Hippocampal formation (tissue), 2 donors: ENCODE results near the gene NOXA1.

ENCODE experiments used
- DNase-seq, 2 donors: peaks; one replicate each; lab custom pipeline; 2025; lab: John Stamatoyannopoulos, UW

Gene NOXA1

GRCh38 chr9:137387114-137387890, 35.9 kb upstream of the NOXA1 start:
- DNase-seq = no peak

DNA sequence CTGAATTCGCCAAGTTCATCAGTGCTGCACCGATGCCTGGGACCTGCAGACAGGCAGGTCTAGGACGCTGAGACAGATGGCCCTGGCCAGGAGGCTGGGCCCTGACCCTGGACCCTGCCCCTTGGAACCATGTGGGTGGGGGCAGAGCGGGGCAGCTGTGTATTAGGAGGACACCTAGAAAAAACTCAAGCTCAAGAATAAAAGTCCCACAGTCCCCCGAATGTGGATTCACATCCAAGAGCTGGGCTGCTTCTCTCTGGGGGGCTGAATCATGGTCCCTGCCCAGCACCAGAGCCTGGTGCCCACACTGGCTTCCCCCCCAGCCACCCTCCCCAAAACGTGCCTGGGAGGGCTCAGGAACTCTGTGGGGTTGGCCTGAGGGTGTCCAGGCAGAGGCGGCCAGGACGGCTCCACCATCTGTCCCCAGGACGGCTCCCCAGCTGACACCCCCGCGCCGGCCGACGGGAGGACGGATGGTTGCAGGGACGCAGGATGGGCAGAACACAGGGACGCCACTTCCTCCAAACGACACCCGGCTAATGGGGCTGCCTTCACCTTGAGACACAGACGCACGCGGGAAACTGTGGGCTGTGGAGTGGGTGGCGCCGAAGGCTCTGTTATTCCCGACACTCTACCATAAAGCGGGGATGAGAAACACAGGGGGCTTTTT, 35.2 kb upstream of the NOXA1 start:
- no peak for DNase-seq

DNA sequence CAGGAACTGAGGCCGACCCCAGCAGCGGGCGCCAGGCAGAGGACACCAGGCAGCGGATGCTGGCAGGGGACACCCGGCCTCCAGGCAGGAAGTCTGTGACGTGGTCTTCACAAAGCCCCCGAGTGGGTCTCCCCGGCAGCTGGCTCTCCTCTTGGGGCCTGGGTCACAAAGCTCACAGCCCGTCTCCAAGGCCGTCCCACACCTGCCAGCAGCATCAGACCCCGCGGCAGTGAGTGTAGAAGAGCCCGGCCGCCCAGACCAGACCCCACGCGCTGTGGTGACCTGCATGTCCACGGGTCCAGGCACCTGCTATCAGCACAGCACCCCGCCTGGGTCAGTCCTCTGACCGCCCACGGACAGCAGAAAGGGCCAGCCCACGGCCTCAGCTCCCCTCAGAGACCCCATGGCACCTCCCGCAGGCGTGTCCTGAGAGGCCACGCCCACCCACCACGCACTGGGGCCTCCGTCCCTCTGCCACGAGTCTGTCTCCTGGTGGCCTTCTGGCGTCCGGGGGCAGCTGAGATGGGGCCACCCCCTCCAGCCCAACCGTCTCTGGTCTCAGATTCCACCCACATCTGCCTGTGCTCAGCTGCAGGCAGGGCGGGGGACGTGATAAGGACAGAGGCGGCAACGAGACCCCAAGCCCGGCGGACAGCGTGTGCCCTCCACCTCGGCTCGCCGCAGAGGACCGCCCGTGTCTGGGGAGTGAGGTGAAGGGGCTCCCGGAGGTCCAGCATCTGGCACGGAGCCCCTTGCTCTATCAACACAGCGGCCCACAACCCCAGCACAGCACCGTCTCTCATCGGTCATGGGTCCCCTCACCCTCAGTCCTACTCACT, 34.4 kb upstream of the NOXA1 start:
- no peak for DNase-seq

- no peak for DNase-seq
Measured at GRCh38 chr9:137389428-137389746, 33.8 kb upstream of the NOXA1 start.

DNA sequence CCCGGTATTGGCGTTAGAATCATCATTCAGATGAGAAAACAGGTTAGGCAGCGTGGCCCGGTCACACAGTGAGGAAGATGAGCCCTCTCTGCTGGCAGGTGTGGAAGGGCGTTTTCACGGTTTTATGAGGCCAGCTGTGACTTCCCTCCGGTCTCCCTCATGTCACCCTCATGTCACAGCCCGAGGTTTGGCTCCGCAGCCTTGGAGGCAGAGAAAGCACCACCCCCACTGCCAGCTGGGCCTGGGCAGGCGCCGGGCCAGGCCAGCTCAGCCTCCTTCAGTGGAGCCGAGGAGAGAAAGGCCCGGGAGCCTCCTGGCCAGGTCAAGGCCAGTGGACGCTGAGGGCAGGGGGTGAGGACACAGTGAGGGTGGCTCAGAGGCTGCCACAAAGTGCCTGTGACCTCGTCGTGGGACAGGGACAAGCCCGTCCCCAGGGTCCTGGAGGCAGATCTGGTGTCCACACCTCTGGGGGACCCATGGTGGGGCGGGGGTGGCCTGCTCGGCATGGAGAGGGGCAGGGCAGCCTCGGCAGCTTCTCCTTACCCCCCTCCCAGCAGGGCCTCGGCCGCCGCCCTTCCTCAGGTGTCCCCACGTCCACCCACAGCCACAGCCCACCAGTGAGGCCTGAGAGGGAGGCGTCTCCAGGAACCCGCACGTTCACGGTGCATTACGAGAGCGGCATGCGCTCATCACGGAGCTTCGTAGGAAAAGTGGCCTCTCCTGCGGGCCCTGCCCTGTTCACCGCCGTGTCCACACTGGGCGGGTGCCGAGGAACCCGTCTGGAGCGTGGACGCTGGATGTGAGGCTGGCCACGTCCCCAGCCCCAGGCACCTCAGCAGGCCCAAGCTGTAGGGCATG, 32.4 kb upstream of the NOXA1 start:
- no peak for DNase-seq

DNA sequence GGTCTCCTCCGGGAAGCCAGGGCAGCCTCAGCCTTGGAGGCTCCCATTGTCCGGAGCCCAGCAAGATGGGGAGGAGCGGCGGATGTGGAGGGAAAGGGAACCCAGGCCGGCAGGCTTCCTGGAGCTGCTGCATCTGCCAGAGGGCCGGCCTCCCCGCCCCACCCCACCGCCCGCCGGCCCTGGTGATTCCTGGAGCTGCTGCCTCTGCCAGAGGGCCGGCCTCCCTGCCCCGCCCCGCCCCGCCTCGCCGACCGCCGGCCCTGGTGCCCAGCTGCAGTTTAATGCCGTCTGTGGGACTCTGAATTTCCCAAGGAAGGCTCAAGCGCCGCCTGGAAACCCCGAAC, 31.8 kb upstream of the NOXA1 start:
- no peak for DNase-seq

DNA sequence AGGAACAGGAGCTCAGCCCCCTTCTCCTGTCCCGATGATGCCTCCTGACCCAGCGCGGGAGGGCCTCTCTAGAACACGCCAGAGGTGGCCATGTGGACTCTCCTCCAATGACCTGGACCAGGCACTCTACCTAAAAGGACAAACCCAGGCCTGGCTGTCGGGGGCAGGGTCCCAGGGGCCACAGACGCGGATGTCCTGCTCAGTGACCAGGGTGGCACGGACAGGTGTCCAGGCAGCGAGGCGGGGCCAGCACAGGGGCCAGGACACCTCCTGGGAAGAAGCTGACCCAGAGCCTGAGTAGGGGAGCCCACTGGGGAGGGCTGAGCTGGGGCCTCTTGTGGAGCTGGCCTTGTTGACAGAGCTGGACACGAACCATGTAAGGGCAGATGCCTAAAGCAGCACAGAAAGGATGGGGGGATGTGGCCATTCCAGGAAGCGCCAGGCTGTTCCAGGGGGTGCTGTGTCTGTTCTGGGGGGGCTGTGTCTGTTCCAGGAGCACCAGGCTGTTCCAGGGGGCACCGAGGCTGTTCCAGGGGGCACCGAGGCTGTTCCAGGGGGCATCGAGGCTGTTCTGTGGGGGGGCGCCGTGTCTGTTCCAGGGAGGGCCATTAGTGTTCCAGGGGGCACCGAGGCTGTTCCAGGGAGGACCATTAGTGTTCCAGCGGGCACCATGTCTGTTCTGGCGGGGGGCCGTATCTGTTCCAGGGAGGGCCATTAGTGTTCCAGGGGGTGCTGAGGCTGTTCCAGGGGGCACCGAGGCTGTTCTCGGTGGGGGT, 30.8 kb upstream of the NOXA1 start:
- no peak for DNase-seq

DNA sequence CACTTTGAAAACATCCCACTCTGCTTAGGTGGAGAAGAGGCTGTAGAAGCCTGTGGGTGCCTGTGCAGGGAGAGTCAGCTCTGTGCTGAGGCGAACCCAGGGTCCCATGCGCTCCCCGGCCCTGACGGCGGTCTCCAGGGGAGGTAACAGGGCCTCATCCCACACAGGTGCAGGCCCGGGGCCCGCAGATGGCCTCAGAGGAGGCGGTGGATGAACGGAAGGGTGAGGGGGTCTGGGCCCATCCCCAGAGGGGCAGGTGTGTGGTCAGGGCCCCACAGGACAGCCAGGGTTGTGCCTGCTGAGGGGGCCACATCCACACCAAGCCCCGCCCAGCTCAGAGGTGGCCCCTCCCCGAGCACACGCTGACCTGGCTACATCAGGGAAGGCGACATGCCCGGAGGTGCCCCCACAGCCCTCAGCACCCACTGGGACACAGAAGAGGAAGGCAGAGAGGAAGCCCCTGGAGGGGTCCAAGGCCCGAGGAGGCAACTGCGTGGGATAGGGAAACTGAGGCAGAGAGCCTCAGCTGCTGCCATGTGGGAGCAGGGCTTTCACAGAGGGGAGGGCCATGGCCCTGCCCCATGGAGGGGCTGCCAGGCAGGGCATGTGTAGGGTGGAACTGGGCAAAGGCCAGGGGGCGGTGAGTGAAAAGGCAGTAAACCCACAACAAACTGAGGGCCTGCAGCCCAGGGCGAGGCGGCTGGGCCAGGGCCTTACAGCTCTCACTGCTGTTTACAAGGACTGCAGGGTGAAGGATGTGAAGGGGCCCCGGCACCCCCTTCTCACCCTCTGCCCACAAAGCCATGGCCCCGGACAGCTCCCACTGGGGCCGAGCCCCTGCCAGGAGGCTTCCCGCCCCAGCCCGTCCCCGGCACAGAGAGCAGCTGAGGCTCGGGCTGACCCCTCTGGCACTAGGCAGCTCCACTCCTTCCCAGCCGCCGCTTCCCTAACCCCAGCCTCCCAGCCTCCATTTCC, 29.7 kb upstream of the NOXA1 start:
- DNase-seq = no peak

DNA sequence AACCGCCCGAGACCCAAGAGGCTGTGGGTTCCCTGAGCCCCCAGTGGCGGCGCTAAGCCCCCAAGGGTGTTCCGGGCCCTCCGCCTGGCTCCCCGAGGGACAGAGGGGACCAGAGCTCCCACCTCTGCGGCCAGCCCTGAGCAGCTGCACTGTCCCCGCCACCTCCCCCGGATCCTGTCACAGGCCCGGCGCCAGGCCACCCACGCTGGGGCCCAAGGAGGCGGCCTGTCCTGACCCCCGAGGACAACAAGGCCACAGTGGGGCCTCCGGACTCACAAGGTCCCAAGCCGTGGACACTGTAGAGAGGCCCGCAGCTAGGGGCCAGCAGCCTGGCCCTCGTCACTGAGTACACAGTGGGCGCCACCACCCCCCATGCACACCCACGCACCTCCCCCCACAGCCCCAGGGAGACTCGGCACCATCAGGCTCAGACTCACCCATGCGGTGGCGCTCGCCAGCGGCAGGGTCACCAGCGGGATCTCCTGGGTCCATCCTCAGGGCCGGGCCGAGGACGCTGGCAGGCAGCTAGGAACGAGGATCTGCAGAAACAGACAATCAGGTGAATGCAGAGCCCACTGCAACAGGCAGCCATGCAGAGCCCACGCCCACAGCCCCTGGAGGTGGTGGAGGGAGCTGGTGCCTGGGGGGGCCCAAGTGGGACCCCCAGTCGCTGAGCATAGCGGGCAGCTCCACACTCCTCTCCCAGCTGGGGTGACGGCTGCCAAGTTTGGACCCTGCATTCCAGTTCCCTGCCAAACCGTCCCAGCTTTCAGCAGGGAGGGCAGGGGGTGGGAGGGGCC, 28.1 kb upstream of the NOXA1 start:
- DNase-seq = no peak

- DNase-seq = no peak
Measured at GRCh38 chr9:137395666-137396010, 27.6 kb upstream of the NOXA1 start.

GRCh38 chr9:137396227-137396626, 27.0 kb upstream of the NOXA1 start:
- no peak for DNase-seq

DNA sequence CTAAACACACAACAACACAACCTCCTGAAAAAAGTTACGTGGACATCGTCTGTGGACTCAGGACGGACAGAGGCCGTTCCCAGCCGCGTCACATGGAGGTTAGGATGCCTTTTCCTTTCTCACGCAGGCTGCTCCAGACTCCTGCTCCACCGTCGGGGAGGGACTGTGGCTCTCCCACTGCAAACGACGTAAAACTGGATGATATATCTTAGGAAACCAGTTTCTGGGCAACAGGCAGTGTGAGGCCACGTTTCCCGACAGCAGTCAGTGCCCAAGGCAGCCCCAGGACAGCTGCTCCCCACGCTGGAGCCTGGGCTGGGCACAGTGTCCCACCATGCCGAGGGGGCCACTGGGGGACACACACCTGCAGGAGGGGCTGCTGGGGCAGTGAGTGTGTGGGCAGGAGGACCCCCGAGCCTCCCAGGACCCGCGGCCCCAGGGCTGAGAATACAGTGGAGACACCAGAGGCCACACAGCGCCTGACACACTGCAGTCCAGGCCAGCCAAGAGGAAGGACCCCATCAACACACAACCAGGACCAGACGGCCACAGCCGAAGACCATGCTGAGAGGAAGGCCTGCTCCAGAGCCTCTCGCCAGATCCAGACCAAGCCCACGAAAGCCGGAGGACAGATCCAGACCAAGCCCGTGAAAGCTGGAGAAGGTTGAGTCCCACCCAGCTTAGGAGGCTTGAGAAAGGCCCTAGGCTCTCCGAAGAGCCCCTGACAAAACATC, 26.4 kb upstream of the NOXA1 start:
- no peak for DNase-seq

DNA sequence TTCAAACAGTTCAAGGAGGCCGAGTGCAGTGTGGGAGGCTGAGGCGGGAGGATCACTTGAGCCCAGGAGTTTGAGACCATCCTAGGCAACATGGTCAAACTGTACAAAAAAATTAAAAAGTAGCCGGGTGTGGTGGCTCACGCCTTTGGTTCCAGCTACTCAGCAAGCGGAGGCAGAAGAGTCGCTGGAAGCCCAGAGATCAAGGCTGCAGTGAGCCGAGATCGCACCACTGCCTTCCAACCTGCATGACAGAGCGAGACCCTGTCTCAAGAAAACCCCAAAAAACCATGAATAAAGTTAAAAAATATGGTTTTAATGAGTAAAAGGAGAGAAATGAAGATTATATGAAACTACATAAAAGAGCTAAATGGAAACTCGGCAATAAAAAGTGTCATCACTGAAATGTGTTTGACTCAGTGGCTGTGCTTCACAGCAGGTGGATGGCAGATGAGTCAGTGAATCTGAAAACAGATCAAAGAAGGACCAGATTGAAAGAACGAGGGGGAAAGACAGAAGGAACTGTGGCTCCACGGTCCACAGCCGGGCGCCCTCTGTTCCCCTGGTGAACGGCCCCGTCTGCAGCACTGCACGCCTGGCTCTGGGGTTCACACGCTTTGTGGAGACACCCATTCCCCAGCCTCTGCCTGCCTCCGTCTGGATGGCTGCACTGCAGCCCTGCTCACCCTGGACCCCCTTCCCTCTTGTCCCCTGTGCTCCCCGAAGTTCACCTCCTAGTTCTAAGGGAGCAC, 25.3 kb upstream of the NOXA1 start:
- no peak for DNase-seq

DNA sequence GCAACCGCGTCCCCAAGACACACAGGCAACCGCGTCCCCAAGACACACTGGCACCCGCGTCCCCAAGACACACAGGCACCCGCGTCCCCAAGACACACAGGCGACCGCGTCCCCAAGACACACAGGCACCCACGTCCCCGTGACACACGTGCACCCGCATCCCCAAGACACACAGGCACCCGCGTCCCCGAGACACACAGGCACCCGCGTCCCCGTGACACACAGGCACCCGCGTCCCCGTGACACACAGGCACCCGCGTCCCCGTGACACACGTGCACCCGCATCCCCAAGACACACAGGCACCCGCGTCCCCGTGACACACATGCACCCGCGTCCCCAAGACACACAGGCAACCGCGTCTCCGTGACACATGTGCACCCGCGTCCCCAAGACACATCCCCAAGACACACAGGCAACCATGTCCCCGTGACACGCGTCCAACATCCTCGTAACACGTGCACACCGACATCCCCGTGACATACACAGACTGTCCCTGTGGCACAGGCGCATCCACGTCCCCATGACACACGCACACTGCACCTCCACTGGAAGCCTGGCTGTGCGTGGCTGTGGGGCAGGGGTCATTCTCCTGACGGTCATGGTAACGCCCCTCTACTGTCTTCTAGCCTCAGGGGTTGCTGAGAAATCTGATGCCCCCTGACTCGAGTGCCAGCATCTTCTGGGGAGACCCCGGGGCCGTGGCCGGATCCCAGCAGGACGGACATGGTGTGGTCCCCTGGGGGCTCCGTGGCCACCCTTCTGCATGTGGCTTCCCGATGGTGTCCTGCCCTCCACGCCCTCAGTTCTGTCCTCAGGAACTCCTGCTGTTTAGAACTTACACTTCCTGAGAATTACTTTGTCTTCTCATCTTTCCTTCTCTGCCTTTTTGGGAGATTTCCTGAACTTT, 24.4 kb upstream of the NOXA1 start:
- no peak for DNase-seq

DNA sequence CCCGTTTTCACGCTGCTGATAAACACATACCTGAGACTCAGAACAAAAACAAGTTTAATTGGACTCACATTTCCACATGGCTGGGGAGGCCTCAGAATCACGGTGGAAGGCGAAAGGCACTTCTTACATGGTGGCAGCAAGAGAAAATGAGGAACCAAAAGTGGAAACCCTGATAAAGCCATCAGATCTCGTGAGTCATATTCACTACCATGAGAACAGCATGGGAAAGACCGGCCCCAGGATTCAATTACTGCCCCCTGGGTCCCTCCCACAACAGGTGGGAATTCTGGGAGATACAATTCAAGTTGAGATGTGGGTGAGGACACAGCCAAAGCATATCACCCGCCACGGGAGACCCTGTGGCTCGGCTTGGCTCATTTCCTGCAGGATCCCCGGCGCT, 20.4 kb upstream of the NOXA1 start:
- no peak for DNase-seq

DNA sequence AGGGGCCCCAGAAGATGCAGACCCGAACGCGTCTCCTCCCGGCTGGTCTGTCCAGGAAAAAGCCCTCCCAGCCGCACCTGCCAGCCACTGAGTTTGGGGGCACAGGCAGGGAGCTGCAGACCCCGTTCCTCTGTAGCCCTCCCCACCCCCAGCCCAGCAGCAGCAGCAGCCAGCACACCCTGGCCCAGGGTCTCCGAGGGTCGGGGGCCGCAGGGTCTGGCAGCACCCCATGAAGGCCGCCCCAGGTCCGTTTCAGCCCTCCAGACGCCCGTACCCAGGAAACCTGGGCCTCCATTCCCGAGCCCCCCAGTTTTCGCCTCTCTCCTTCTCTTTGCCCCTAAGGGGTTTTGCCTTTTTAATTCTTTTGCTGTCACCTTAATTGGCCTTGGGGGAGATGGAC, 19.9 kb upstream of the NOXA1 start:
- no peak for DNase-seq
